Suprapubic skin (tissue), 4 donors: ENCODE results near the gene INO80E. TPM values are rescaled to one million over a fixed set of nuclear protein-coding genes. Genes with fewer than 3 reads are reported as not detected.

ENCODE experiments used
- DNase-seq, 2 donors: peaks; one replicate each; pipeline ENCODE4 v3.0.0-alpha.2; 2019; ENCODE audit warnings: low spot score in 2 of 2
- H3K27ac ChIP-seq: fragments of 200-600 bp; sonication (generic); one replicate; pipeline ENCODE4 v1.5.1; 2019
- H3K27me3 ChIP-seq: fragments of 200-600 bp; sonication (generic); one replicate; pipeline ENCODE4 v1.5.1; 2019
- H3K36me3 ChIP-seq: fragments of 200-600 bp; sonication (generic); one replicate; pipeline ENCODE4 v1.5.1; 2019
- H3K4me1 ChIP-seq: fragments of 200-600 bp; sonication (generic); one replicate; pipeline ENCODE4 v1.5.1; 2019
- H3K4me3 ChIP-seq: fragments of 200-600 bp; sonication (generic); one replicate; pipeline ENCODE4 v1.5.1; 2019; ENCODE audit warnings: mild to moderate bottlenecking
- H3K9me3 ChIP-seq: fragments of 200-600 bp; sonication (generic); one replicate; pipeline ENCODE4 v1.5.1; 2019
- CTCF ChIP-seq, 2 donors: fragments of 200-600 bp in 1 of 2; fragments of 450-650 bp in 1 of 2; sonication (generic) in 1 of 2; IDR thresholded peaks; one replicate each; pipeline ENCODE4 v1.5.1; 2016 to 2019; ENCODE audit warnings: antibody characterized with exemption in 2 of 2, mild to moderate bottlenecking in 1 of 2, moderate library complexity in 1 of 2
- EP300 ChIP-seq: sonication (generic); formaldehyde crosslinking; IDR thresholded peaks from one replicate; pipeline ENCODE4 v1.6.1; 2017; ENCODE audit warnings: antibody characterized with exemption
- POLR2A ChIP-seq, 2 donors: fragments of 450-650 bp; IDR thresholded peaks; one replicate each; pipeline ENCODE4 v1.6.1; 2017; ENCODE audit warnings: antibody characterized with exemption in 2 of 2, mild to moderate bottlenecking in 2 of 2, moderate library complexity in 2 of 2
- POLR2AphosphoS5 ChIP-seq, 3 donors: sonication (generic); formaldehyde crosslinking; IDR thresholded peaks; one replicate each; pipeline ENCODE4 v1.6.1; 2017; ENCODE audit warnings: antibody characterized with exemption in 3 of 3
- WGBS: methylation state at CpG from one replicate; pipeline ENCODE4 v1.1.5; 2018; 5-methylcytosine and 5-hydroxymethylcytosine counted together
- total RNA-seq, 4 donors: library from RNA; depleted of rRNA; stranded (reverse); fragments of >200 nt; gene quantifications; one replicate each; pipeline ENCODE4 v1.1.0, GENCODE V29; 2016

Gene INO80E
- total RNA-seq, 4 donors from 2014 or later, result 48.2 to 58.7 (median 51.0) TPM

GRCh38 chr16:30002614-30003346 is 6.7 kb downstream of the INO80E start:
- WGBS, result 84% methylated on average over 19 of the region's 19 CpGs
- no peaks in the 10 kb centered on the region for H3K9me3 ChIP-seq
- DNase-seq, result no peak

GRCh38 chr16:30003670-30004423 is 7.8 kb downstream of the INO80E start:
- Histone ChIP-seq H3K36me3 (peaks cover 46% of the 10 kb centered on the region), H3K9me3 (no peaks in the 10 kb centered on the region), H3K27ac (no peak overlapping the region), H3K4me1 (no peaks in the 10 kb centered on the region), H3K4me3 (no peak overlapping the region), H3K27me3 (peaks cover 5% of the 10 kb centered on the region)
- no peak for DNase-seq
- TF ChIP-seq POLR2A (IDR thresholded peaks at IDR 0.05) (no peak), EP300 (no peak), POLR2AphosphoS5 (IDR thresholded peaks at IDR 0.05) (no peak), CTCF (IDR thresholded peaks at IDR 0.05) (no peak)
- 88% methylated on average over 15 of the region's 17 CpGs for WGBS

More at GRCh38 chr16:30002614-30003346, 6.7 kb downstream of the INO80E start:
- Histone ChIP-seq H3K4me1 (no peaks in the 10 kb centered on the region), H3K4me3 (no peak overlapping the region), H3K36me3 (peaks cover 46% of the 10 kb centered on the region), H3K27me3 (no peaks in the 10 kb centered on the region), H3K27ac (no peak overlapping the region)
- TF ChIP-seq EP300, result no peak
- TF ChIP-seq CTCF (IDR thresholded peaks at IDR 0.05), result no peak
- no peak for TF ChIP-seq POLR2AphosphoS5 (IDR thresholded peaks at IDR 0.05)
- TF ChIP-seq POLR2A (IDR thresholded peaks at IDR 0.05), result no peak

GRCh38 chr16:30004424-30004776 is 8.4 kb downstream of the INO80E start:
- Histone ChIP-seq H3K9me3 (no peaks in the 10 kb centered on the region), H3K36me3 (peaks cover 42% of the 10 kb centered on the region), H3K27ac (no peak overlapping the region), H3K4me1 (no peaks in the 10 kb centered on the region), H3K4me3 (no peak overlapping the region), H3K27me3 (peaks cover 10% of the 10 kb centered on the region)
- no peak for DNase-seq
- TF ChIP-seq POLR2A (IDR thresholded peaks at IDR 0.05) (no peak), EP300 (no peak)
- 57% methylated on average over 8 of the region's 19 CpGs for WGBS

GRCh38 chr16:30004811-30005242 is 8.8 kb downstream of the INO80E start:
- Histone ChIP-seq H3K4me3 (no peak overlapping the region), H3K27me3 (peaks cover 14% of the 10 kb centered on the region), H3K27ac (no peak overlapping the region), H3K9me3 (no peaks in the 10 kb centered on the region), H3K36me3 (peaks cover 38% of the 10 kb centered on the region), H3K4me1 (peaks cover 4% of the 10 kb centered on the region)
- TF ChIP-seq POLR2AphosphoS5 (IDR thresholded peaks at IDR 0.05) (no peak), CTCF (IDR thresholded peaks at IDR 0.05) (no peak), POLR2A (IDR thresholded peaks at IDR 0.05) (no peak), EP300 (no peak)
- WGBS, result 50% methylated on average over 2 of the region's 11 CpGs
- DNase-seq, result no peak

- Histone ChIP-seq H3K9me3 (no peaks in the 10 kb centered on the region), H3K27me3 (peaks cover 21% of the 10 kb centered on the region), H3K4me1 (peaks cover 10% of the 10 kb centered on the region), H3K27ac (no peak overlapping the region), H3K4me3 (no peak overlapping the region), H3K36me3 (peaks cover 31% of the 10 kb centered on the region)
- 55% methylated on average over 17 of the region's 35 CpGs for WGBS
- no peak for DNase-seq
- TF ChIP-seq POLR2A (IDR thresholded peaks at IDR 0.05), result no peak
- no peak for TF ChIP-seq EP300
- peak; percentile 55 to 84 for TF ChIP-seq CTCF (IDR thresholded peaks at IDR 0.05)
- no peak for TF ChIP-seq POLR2AphosphoS5 (IDR thresholded peaks at IDR 0.05)
Measured at GRCh38 chr16:30005341-30006094, 9.5 kb downstream of the INO80E start.
